Effector CD4-positive, alpha-beta T cell (primary cell): ENCODE data around the gene FAM20C.
"Not testable (repeated sequence)": the region's sequence is repeated elsewhere in the genome, so short reads cannot be mapped to it uniquely, and the experiment has no call there.

Experiments
- DNase-seq: peaks from one replicate; pipeline ENCODE4 v3.0.0-alpha.2; 2020

Gene FAM20C

DNA sequence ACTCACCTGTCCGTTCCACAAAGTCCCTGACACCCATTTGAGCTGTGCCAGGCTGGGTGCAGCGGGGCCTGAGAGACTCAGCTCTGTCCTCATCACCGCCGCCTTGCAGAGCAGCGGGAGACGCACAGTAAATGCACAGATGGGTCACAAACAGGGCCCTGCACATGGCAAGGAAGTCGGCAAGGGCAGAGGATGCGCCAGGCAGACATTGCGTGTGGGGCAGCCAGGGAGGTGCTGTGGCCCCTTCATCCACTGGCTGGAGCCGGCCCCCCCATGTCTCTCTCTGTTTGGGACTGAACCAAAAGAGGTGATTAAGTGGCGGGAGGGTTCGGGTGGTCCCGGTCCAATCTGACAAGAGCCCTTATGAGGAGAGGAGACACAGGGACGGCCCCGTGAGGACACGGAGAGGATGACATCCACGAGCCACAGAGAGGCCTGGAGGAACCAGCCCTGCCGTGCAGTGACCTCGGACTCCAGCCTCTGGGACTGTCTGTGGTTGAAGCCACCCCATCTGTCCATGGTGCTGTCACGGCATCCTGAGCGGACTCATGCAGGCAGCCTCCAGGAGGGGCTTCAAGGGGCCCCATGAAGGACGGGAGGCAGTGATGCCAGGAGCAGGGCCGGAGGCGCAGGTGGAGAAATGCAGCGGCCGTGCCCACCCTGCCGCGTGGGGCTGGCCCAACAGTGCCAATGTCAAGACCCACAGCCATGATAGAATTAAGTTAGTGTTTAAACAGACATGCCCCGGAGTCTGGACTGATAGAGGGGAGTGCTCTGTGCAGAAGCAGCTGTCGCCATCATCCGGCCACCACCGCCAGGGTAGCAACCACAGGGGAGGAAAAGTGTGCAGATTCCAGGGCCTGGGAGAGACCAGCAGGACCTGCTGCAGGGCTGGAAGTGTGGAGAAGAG, 69.2 kb downstream of the FAM20C start:
- DNase-seq, result no peak

DNA sequence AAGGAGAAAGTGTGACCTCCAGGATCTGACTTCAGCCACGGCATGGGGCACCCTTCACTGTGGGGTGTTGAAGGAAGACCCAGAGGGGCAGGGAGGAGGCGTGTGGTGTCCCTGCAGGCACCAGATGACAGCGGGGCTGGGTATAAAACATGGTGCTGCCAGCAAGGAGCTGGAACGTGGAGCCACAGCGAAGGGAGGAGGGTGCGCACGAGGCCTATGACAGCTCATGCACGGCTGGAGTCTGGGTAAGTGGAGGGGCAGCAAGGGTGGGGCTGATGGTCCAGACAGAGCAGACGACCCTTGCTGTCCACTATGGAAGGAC, 69.8 kb downstream of the FAM20C start:
- DNase-seq, result no peak

DNA sequence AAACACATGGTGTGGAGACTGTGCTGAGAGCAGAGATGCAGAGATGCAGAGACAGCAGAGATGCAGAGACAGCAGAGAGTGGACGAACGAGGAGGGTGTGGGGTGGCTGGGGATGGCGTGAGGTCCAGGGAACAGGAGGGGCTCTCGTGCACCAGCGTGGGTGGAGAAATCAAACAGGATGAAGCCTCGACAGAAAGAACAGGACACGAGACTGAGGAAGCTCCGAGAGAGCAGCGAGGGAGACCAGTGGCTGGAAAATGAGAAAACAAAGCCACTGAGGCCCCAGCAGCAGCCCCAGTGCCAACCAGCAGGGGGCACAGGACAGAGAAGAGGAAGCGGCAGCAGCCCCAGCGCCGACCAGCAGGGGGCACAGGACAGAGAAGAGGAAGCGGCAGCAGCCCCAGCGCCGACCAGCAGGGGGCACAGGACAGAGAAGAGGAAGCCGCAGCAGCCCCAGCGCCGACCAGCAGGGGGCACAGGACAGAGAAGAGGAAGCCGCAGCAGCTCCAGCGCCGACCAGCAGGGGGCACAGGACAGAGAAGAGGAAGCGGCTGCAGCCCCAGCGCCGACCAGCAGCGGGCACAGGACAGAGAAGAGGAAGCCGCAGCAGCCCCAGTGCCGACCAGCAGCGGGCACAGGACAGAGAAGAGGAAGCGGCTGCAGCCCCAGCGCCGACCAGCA, 70.4 kb downstream of the FAM20C start:
- DNase-seq, result peak; percentile 30

- not testable (repeated sequence) for DNase-seq
Measured at GRCh38 chr7:263483-264351, 71.3 kb downstream of the FAM20C start.

GRCh38 chr7:264541-265191, 72.3 kb downstream of the FAM20C start:
- no peak for DNase-seq

- no peak for DNase-seq
Measured at GRCh38 chr7:265192-265997, 73.0 kb downstream of the FAM20C start.

- DNase-seq, result no peak
Measured at GRCh38 chr7:265998-266850, 73.9 kb downstream of the FAM20C start.

DNA sequence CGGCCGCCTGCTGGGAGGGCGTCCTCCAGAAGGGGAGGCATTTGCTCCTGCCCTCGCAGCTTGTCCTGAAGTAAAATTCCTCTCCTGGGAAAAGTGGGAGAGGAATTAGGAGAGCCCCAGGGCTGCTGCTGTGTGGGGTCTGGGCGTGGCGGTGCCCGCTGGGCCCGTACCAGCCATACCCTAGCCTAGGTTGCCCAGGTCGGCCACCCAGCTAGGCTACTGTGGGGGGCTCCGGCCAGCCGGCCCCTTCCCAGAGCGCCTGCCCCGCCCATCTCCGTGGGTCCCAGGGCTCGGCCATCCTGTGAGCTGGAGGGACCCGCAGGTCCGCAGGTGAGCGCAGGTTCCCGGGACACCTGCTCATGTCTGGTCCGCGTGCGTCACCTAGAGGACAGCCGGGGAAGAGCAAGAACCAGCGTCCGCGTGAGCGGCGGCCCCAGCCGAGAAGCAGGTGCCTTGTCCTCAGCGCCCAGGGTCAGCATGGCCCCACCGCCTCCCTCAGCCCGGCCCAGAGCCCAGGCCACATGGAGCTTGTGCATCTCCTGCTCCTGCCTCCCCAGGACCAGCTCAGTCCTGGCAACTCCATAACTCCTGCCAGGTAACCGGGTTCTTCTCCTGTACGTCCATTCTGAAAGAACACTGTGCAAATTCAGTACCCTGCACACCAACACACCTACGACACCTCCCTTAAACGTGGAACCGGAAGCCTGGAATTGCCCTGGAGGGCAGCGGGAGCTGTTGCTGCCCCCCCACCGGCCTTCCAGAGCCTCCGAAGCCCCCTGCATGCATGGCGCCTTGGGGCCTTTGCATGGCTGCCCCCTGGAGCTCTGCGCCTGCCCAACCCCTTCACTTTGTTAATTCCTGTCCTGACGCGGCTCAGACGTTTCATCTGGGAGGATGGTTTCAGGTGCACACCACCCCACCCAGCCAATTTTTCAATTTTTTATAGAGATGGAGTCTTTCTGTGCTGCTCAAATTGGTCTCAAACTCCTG, 74.8 kb downstream of the FAM20C start:
- no peak for DNase-seq

GRCh38 chr7:268991-269390, 76.6 kb downstream of the FAM20C start:
- DNase-seq, result no peak

- DNase-seq, result no peak
Measured at GRCh38 chr7:269721-270120, 77.3 kb downstream of the FAM20C start.

GRCh38 chr7:270351-270983, 78.1 kb downstream of the FAM20C start:
- DNase-seq, result no peak

GRCh38 chr7:271266-272107, 79.1 kb downstream of the FAM20C start:
- no peak for DNase-seq

- no peak for DNase-seq
Measured at GRCh38 chr7:272108-272615, 79.8 kb downstream of the FAM20C start.

DNA sequence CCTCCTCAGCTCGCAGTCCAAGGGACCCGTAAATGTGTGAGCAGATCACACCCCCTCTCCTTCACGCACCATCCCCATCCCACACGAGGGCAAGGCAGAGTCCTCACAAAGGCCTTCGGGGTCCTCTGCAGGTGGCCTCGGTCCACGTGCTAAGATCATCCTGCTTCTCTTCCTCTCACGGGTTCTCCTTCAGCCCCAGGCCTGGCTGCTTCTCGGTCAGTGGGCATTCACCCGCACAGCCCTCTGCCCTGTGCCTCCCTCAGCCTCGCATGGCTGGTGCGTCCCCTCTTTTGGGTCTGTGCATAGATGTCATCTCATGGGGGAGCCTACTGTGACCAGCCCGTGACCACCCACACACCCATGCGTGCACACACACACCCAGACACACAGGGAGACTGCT, 80.3 kb downstream of the FAM20C start:
- DNase-seq, result no peak

DNA sequence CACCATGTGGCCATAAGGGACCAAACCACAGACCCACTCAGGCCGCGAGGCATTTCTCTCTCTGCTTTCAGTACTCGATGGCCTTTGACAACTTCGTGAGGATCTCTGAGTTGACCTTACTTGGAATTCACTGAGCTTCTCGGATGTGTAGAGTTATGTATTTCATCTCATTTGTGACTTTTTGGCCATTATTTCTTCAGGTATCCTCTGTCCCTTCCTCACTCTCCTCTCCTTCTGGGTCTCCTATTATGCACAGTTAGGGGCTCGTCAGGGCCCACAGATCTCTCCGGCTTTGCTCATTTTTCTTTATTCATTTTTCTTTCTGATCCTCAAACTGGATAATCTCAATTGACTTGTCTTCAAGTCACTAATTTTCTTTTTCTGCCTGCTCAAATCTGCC, 81.0 kb downstream of the FAM20C start:
- no peak for DNase-seq

DNA sequence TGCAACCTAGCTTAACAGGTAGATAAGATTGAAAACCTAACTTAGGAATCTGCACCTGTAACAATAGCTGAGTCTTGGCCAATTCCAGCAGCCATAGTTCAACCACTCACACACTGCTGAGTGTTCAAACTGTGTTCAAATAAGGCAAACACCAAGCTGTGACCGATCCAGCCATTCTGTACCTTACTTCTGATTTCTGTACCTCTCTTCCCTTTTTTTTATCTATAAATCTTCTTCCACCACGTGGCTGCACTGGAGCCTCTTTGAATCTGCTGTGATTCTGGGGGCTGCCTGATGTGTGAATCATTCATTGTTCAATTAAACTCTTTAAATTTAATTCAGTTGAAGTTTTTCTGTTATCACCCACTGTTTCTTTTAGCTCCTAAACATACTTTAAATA, 81.9 kb downstream of the FAM20C start:
- DNase-seq, result no peak

DNA sequence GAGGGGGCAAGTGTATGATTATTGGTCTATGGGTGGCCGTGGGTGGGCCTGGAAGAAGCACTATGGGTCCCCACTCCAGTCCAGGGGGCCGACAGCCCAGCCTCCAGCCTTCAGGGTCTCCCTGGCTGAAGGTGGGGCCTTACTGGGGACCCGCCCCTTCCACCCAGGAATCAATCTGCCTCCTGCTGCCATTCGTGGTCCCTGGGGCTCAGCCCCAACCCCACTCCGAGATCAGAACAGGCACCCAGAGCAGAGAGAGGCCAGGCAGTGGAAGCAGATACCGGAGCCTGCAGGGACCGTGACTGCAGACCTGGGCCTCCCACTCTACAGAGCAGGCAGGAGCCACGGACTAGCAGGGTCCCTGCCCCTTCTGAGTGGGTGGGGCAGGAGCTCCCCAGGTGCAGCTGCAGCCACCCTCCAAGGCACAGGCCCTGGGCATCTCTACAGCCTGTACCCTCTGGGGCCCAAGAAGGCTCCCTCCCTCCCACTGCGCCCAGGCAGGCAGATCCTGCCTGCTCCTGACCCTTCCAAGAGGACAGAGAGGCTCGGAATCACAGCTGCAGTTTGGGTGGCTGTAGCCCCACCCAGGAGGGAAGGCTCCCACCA, 84.0 kb downstream of the FAM20C start:
- DNase-seq, result no peak

- no peak for DNase-seq
Measured at GRCh38 chr7:277228-277627, 84.9 kb downstream of the FAM20C start.
